GM19025 (cell line): ENCODE measurements around the gene TECPR1.

Experiments used
- ATAC-seq: cut with Tn5 transposase; IDR thresholded peaks from one replicate; pipeline ENCODE4 v1.9.1; 2021; ENCODE audit warnings: mild to moderate bottlenecking, low read depth, moderate library complexity; ENCODE audit not compliant: unreplicated experiment

The TECPR1 gene

DNA sequence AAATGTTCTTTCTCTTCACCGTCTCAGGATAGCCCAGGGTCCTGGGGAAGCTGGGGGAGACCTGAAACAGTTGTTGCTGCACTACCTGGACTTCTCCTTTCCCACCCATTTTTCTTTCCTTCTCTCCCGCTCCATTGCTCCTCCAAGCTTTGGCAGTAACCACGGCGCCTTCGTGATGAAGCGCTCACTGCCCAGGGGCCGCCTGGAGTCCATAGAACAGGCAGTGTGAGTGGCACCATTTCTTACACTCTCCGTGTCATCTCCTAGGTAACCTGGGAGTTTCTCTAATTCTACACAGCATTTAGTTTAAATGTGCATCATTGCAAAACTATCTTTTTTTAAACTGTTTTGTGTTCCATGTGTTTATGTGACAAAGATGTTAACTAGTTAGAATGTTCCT, 81.1 kb downstream of the TECPR1 start:
- ATAC-seq: no peak

DNA sequence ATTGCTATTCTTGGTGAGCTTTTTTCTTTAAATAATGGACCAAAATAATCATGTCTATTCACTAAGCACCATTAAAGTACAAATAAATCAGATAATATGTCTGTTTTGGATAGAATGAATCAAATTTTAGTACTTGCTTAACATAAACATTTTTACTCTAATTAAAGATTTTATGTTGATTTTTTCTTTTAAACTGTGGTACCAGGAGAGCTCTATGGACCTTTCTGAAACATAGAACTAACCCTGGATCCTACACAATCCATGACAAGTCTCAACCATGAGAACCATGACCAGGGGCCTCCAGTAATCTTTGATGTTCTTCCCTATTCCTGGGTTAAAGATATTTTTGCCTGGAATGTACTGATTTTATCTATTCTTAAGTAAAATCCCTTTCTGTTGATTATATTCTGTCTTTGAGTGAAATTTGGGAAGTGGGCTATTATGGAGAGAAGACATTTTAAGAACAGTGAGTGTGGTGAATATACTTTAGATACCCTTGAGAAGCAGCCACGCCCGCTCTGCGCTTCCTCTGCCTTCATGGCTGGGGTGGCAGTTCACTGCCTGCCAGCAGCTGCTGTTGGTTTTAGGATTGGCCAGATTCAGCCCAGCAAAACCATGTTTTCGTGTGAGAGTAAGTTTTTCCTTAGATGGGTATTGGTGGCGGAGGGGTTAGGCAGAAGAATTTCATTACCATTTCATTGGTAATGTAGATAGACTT, 83.0 kb downstream of the TECPR1 start:
- ATAC-seq: no peak

DNA sequence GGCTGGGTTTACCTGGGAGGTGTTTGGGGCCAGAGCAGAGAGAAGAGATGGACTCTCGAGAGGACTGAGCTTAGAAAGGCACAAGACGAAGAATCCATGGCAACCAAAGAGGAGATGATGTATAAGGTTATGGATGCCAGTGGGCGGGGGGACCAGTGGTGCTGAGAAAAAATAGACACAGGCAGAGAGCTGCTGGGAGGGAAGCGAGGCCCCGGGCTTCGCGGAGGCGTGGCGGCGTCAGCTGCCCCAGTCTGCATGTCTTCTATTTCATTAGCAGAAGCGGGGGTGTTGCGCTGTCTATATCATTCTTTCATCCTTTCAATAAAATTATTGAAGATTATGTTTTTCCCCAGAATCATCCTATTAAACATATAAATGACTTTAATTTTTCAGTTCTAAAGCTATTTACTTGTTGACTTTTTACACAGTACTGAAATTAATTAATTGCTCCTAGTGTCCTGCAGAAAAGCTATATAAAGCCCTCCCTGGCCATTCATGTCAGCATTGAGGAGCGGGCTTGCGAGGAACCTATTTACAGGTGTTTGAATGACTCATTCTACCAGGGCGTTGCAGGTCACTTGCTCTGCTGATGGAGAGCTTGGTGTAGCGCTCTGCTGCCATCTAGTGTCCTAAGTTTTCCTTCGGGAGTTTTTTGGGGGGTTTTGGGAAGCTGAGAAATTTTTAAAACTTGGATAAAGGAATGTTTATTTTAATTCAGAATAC, 83.7 kb downstream of the TECPR1 start:
- ATAC-seq: no peak

DNA sequence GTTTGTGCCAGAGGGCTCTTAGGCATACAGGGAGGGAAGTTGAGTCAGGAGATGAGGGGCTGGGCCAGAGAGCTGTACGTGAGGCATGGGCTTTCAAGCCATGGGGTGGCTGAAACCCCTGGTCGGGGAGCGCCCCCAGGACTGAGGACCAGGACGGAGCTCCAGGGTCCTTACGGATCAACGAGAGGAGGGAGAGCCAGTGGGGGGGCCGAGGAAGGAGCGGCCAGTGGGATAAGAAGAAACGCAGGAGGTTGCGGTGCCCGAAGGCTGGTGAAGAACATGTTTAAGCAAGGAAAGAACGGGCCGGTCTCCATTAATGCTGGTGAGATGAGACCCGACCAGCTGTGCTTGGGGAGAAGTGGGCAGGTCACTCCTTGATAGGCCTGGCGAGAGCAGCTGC, 84.4 kb downstream of the TECPR1 start:
- no peak for ATAC-seq

DNA sequence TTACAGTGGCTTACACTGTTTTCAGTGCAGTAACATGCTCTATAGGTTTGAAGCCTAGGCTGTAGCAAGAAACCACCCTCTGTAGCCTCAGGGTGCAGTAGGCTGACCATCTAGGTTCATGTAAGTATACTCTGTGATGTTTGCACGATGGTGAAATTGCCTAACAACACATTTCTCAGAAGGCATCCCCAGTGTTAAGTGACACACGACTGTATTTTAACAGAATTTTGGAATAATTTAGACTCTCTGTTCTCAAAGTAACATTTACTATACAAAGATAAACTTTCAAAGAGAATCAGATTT, 85.4 kb downstream of the TECPR1 start:
- ATAC-seq: no peak

DNA sequence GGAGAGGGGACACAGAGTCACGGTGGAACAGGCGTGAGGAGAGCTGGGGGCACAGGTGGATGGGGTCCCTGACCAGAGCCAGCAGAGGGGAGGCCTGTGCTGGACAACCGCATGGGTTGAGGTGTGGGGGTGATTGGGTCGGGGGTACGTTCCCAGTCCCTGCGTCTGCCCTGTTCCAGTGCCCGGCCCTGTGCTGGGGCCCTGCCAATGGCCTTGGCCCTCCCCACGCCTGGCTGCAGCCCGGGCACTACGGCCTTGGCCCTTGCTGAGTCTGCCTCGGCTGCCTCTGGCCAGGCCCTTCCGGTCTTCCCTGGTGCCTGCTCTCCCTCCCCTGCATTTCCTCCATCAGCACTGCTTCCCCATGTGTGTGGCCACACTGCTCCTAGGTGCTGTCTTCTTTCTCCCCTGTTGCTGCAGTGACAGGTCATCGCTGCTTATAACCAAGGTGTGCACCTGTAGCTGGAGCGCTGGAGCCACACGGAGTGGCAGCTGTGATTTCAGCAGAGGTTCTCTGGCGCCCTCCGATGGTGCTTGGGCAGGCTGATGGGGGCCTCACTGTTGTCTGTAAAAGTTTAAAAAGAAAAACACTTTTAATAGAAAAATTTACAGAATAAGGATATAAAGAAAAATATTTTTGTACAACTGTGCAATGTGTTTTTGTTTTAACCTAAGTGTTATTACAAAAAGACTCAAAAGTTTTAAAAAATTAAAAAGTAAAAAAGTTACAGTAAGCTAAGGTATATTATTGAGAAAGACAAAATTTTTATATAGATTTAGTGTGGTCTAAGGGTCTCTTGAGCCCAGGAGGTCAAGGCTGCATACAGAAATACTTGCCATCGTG, 86.0 kb downstream of the TECPR1 start:
- ATAC-seq: no peak
